ENCODE measurements around the gene TBC1D8. TPM values are rescaled to one million over a fixed set of nuclear protein-coding genes. Genes with fewer than 3 reads are reported as not detected.

The TBC1D8 gene
- total and polyA plus RNA-seq, 2 of the 13 experiments (the other 11 are each of a cell fraction or from before 2014, with no cell fraction given), result 45.1 to 95.4 TPM

- TF ChIP-seq ATF4 (CRISPR knock-in tag; IDR thresholded peaks at IDR 0.05), result peak in 1 of 2 experiments; percentile 48; a peak in 1 of 4 replicates
- TF ChIP-seq ZNF12 (CRISPR knock-in tag; IDR thresholded peaks at IDR 0.05), result no peak
- no peak for TF ChIP-seq MXD1 (CRISPR knock-in tag; IDR thresholded peaks at IDR 0.05)
- no peak for TF ChIP-seq SMAD1 (CRISPR knock-in tag; IDR thresholded peaks at IDR 0.05; ENCODE audit: borderline replicate concordance, low read depth)
- no peak for TF ChIP-seq CREM (IDR thresholded peaks at IDR 0.05)
- TF ChIP-seq CREM (CRISPR knock-in tag; IDR thresholded peaks at IDR 0.05), result no peak
- TF ChIP-seq NCOA5 (CRISPR knock-in tag; IDR thresholded peaks at IDR 0.05), result no peak
- peak; percentile 50 for TF ChIP-seq ASH2L (IDR thresholded peaks at IDR 0.05; ENCODE audit: insufficient read length, low read depth, low read length)
- TF ChIP-seq CSRNP2 (CRISPR knock-in tag; conservative IDR thresholded peaks at IDR 0.05; ENCODE audit: low read depth), result no peak
- peak; percentile 33; the same call in 1 of the 2 replicates for TF ChIP-seq AHDC1 (CRISPR knock-in tag; IDR thresholded peaks at IDR 0.05; ENCODE audit: borderline replicate concordance)
- peak; percentile 24; the same call in 1 of the 2 replicates for TF ChIP-seq TFAP4 (IDR thresholded peaks at IDR 0.05; ENCODE audit: borderline replicate concordance, low read depth)
- no peak; the same call in 1 of the 2 replicates for TF ChIP-seq GTF2F1 (IDR thresholded peaks at IDR 0.05; ENCODE audit: low read length)
- no peak for TF ChIP-seq ARID5B (CRISPR knock-in tag; IDR thresholded peaks at IDR 0.05)
- TF ChIP-seq TRIM22 (IDR thresholded peaks at IDR 0.05), result no peak
Measured at GRCh38 chr2:101012706-101013181, 138.4 kb downstream of the TBC1D8 start (continued).

Measured in HepG2 (cell line).